SIG-M5 treated with dmso at 0.1 percent for 504 hours (cell line): ENCODE data around the gene ADAM22.
"Not testable (repeated sequence)": the region's sequence is repeated elsewhere in the genome, so short reads cannot be mapped to it uniquely, and the experiment has no call there.

ENCODE experiments used
- DNase-seq: peaks from one replicate; lab custom pipeline; 2025; ENCODE audit not compliant: unreplicated experiment; lab: John Stamatoyannopoulos, UW

The ADAM22 gene

GRCh38 chr7:87933953-87934698, at the start of gene ADAM22:
Gene ADAM22 (plus strand): TSS chr7:87934251. CDS start chr7:87934466, 215 bp downstream.
- peak; percentile 88 for DNase-seq

GRCh38 chr7:87885018-87885417, 49.0 kb upstream of the ADAM22 start:
- DNase-seq: no peak

- DNase-seq: peak; percentile 37
These were observed 47.2 kb upstream of the ADAM22 start for GRCh38 chr7:87886875-87887274.

GRCh38 chr7:87895363-87895762, 38.7 kb upstream of the ADAM22 start:
- DNase-seq: no peak

GRCh38 chr7:87899255-87899654, 34.8 kb upstream of the ADAM22 start:
- no peak for DNase-seq

GRCh38 chr7:87907136-87907906, 26.7 kb upstream of the ADAM22 start:
- DNase-seq: not testable (repeated sequence)

GRCh38 chr7:87908814-87909213, 25.2 kb upstream of the ADAM22 start:
- DNase-seq: not testable (repeated sequence)

GRCh38 chr7:87912121-87912520, 21.9 kb upstream of the ADAM22 start:
- peak; percentile 55 for DNase-seq

- no peak for DNase-seq
These were observed 15.3 kb upstream of the ADAM22 start for GRCh38 chr7:87918740-87919139.

- no peak for DNase-seq
These were observed 14.2 kb upstream of the ADAM22 start for GRCh38 chr7:87919875-87920274.

GRCh38 chr7:87920578-87920977, 13.5 kb upstream of the ADAM22 start:
- DNase-seq: no peak

GRCh38 chr7:87922759-87923395, 11.2 kb upstream of the ADAM22 start:
- not testable (repeated sequence) for DNase-seq

- no peak for DNase-seq
These were observed 7.2 kb upstream of the ADAM22 start for GRCh38 chr7:87926581-87927461.

- DNase-seq: no peak
These were observed 472 bp upstream of the ADAM22 start for GRCh38 chr7:87933605-87933952.

GRCh38 chr7:87934699-87935383, 790 bp downstream of the ADAM22 start:
- DNase-seq: no peak

- no peak for DNase-seq
These were observed 1.3 kb downstream of the ADAM22 start for GRCh38 chr7:87935384-87935706.

GRCh38 chr7:87941138-87941537, 7.1 kb downstream of the ADAM22 start:
- no peak for DNase-seq

GRCh38 chr7:87944547-87944946, 10.5 kb downstream of the ADAM22 start:
- DNase-seq: no peak

GRCh38 chr7:87945926-87946325, 11.9 kb downstream of the ADAM22 start:
- not testable (repeated sequence) for DNase-seq

GRCh38 chr7:87948371-87948770, 14.3 kb downstream of the ADAM22 start:
- DNase-seq: no peak
